Right lobe of liver (tissue), 4 donors: Measurements from ENCODE around the gene CLSTN3.

Experiments used
- CTCF ChIP-seq, 4 donors: fragments of 200-600 bp in 3 of 4; fragments of 450-650 bp in 1 of 4; IDR thresholded peaks; one replicate each; pipeline versions ENCODE4 v1.5.1 to v1.8.0; 2016 to 2022; ENCODE audit warnings: antibody characterized with exemption in 4 of 4, mild to moderate bottlenecking in 2 of 4
- POLR2A ChIP-seq: fragments of 450-650 bp; IDR thresholded peaks from one replicate; pipeline ENCODE4 v1.6.1; 2017; ENCODE audit warnings: antibody characterized with exemption, mild to moderate bottlenecking
- donor health status: DM: no; HTN: no; CAD: no.
- donor health status: DM: no; HTN: no; CAD: no.
- donor health status: DM: no; HTN: yes; CAD: no.

GRCh38 chr12:7127916-7128626, 2.1 kb upstream of the CLSTN3 start:
- TF ChIP-seq CTCF (IDR thresholded peaks at IDR 0.05) (no peak), POLR2A (peak; percentile 54)
